Subcutaneous abdominal adipose tissue (tissue), 5 donors: ENCODE data around the gene SCOC.
"Not testable (repeated sequence)": the region's sequence is repeated elsewhere in the genome, so short reads cannot be mapped to it uniquely, and the experiment has no call there.

Source experiments
- H3K27ac ChIP-seq: one replicate; pipeline ENCODE4 v1.7.0; 2013; ENCODE audit warnings: low read depth, mild to moderate bottlenecking, inconsistent platforms, low read length, moderate library complexity
- H3K27me3 ChIP-seq, 5 donors: one replicate each; pipeline ENCODE4 v1.7.0; 2013; ENCODE audit warnings: low read length in 5 of 5, inconsistent platforms in 1 of 5; ENCODE audit not compliant: control insufficient read depth in 5 of 5, insufficient read depth in 4 of 5
- H3K36me3 ChIP-seq, 5 donors: one replicate each; pipeline ENCODE4 v1.7.0; 2013; ENCODE audit warnings: low read length in 5 of 5; ENCODE audit not compliant: control insufficient read depth in 5 of 5, insufficient read depth in 5 of 5
- H3K4me1 ChIP-seq, 5 donors: one replicate each; pipeline ENCODE4 v1.7.0; 2013; ENCODE audit warnings: low read length in 5 of 5, mild to moderate bottlenecking in 3 of 5, moderate library complexity in 1 of 5; ENCODE audit not compliant: control insufficient read depth in 5 of 5, insufficient read depth in 5 of 5
- H3K4me3 ChIP-seq, 5 donors: one replicate each; pipeline ENCODE4 v1.7.0; 2013; ENCODE audit warnings: low read length in 5 of 5, low read depth in 1 of 5
- H3K9ac ChIP-seq, 5 donors: one replicate each; pipeline ENCODE4 v1.7.0; 2013; ENCODE audit warnings: low read length in 5 of 5, mild to moderate bottlenecking in 4 of 5, moderate library complexity in 3 of 5
- H3K9me3 ChIP-seq, 5 donors: one replicate each; pipeline ENCODE4 v1.7.0; 2013; ENCODE audit warnings: low read length in 5 of 5; ENCODE audit not compliant: control insufficient read depth in 5 of 5
- donor health status: healthy.
- donor health status: healthy.
- donor health status: healthy.
- donor health status: healthy.
- donor health status: healthy.

The SCOC gene

DNA sequence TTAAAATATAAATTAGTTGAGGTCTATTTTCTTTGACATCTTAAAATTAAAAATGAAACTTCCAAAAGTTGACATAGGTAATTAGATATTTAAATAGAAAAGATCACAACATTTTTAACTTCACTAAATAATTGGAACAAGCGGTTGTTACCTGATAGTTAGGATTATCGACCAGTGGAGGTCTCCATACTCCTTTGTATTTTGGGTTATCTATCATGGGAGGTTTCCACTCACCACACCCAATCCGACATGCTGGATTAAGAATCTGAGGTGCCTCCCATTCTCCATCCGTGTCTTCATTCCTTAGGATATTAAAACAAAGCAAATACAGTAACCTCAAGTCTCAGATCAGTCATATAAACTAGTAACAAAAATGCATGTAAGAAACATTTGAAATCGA, 22.2 kb downstream of the SCOC start:
- Histone ChIP-seq H3K36me3 (no peaks in the 10 kb centered on the region), H3K4me3 (no peak overlapping the region), H3K4me1 (no peaks in the 10 kb centered on the region), H3K9me3 (no peaks in the 10 kb centered on the region), H3K27ac (no peak overlapping the region), H3K9ac (no peak overlapping the region), H3K27me3 (peaks cover 0 to 2% (median 0%) of the 10 kb centered on the region in 5 donors)

DNA sequence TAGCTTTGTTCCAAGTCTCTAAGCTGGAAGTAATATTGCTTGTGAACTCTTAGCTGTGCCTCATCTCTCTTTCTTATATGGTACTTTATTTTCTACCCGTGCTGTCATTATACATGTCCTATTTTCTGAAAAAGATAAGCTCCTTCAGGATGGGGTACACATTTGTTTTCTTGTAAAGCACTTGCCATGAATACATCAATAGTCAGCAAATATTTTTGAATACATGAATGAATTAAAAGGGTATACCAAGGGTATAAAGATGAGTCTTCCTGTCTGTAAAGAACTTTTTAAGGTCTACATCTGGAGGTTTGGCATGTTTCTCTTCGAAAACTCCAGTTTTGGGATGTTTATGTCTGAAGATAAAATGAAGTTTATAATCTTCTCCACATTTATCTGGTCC, 26.7 kb downstream of the SCOC start:
- Histone ChIP-seq H3K4me3 (no peak overlapping the region), H3K9me3 (no peaks in the 10 kb centered on the region), H3K27ac (no peak overlapping the region), H3K4me1 (no peaks in the 10 kb centered on the region), H3K9ac (no peak overlapping the region), H3K36me3 (no peaks in the 10 kb centered on the region), H3K27me3 (peaks cover 0 to 2% (median 0%) of the 10 kb centered on the region in 5 donors)

DNA sequence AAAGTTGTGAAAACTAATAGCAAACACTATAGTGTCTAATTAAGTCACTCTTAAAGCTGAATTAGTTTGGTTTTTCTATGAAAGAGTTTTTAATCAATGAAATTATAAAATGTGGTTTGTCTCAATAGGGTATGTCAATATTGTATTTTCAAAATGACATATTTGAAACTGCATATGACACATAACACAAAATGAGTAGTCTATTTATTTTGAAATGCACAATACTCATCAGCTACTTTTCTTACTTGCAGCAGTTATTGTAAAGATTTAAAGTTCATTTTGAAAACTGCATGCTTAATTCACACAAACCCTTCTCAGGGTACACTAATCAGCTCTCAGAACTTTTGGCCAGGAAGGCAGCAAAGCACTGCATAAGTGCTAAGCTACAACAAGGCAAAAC, 32.8 kb downstream of the SCOC start:
- Histone ChIP-seq H3K9me3 (no peaks in the 10 kb centered on the region), H3K27me3 (no peaks in the 10 kb centered on the region), H3K4me3 (no peak overlapping the region), H3K9ac (no peak overlapping the region), H3K36me3 (no peaks in the 10 kb centered on the region), H3K27ac (no peak overlapping the region), H3K4me1 (no peaks in the 10 kb centered on the region)

DNA sequence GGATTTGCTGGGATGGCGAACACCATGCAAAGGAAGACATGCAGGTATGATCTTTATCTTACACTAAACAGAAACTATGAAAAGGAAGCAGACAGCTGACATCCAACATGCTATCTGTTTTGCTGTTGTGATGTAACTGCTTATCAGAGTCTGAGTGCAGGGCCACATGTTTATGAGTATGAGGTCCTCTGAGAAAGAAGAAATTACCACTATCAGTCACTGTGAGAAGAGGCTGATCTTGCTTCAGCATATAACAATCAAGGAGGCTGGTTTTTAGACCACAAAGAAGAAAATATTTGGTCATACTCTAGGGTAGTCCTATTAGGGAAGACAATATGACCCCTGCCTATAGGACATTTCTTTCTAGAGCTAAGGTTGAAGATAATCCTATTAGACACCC, 35.5 kb downstream of the SCOC start:
- no peaks in the 10 kb centered on the region for H3K27me3 ChIP-seq
- no peaks in the 10 kb centered on the region for H3K9me3 ChIP-seq
- no peak overlapping the region for H3K4me3 ChIP-seq
- H3K9ac ChIP-seq, result no peak overlapping the region
- H3K27ac ChIP-seq, result no peak overlapping the region
- H3K4me1 ChIP-seq, result no peaks in the 10 kb centered on the region
- no peaks in the 10 kb centered on the region for H3K36me3 ChIP-seq

DNA sequence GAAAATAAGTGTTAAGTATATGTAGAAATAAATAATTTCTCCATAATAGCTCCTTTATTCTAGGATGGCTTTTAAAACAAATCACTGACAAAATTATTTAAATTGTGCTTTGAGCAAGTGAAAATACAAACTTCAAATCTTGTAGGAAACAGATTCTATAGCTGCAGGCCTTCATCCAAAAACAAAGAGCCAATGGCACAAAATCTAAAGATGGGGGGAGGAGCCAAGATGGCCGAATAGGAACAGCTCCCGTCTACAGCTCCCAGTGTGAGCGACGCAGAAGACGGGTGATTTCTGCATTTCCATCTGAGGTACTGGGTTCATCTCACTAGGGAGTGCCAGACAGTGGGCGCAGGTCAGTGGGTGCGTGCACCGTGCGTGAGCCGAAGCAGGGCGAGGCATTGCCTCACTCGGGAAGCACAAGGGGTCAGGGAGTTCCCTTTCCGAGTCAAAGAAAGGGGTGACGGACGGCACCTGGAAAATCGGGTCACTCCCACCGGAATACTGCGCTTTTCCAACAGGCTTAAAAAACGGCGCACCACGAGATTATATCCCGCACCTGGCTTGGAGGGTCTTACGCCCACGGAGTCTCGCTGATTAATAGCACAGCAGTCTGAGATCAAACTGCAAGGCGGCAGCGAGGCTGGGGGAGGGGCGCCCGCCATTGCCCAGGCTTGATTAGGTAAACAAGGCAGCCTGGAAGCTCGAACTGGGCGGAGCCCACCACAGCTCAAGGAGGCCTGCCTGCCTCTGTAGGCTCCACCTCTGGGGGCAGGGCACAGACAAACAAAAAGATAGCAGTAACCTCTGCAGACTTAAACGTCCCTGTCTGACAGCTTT, 39.9 kb downstream of the SCOC start:
- H3K9ac ChIP-seq, H3K4me1 ChIP-seq, H3K36me3 ChIP-seq, H3K4me3 ChIP-seq, H3K27me3 ChIP-seq, H3K27ac ChIP-seq, H3K9me3 ChIP-seq: not testable (repeated sequence)

DNA sequence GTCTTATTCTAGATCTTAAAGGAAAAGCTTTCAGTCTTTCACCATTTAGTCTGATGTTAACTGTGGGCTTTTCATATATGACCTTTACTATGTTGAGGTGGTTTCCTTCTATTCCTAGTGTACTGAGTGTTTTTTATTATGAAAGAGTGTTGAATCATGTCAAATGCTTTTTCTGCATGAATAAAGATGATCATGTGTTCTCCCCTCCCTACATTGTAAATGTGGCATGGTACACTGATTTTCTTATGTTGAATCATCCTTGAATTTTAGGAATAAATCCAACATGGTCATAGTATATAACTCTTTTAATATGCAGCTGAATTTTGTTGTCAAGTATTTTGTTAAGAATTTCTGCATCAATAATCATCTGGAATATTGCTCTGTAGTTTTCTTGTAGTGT, 49.7 kb downstream of the SCOC start:
- no peak overlapping the region for H3K27ac ChIP-seq
- H3K36me3 ChIP-seq, result no peaks in the 10 kb centered on the region
- no peak overlapping the region for H3K4me3 ChIP-seq
- H3K9ac ChIP-seq, result no peak overlapping the region
- peaks cover 0 to 10% (median 8%) of the 10 kb centered on the region in 5 donors for H3K27me3 ChIP-seq
- peaks cover 0 to 2% (median 0%) of the 10 kb centered on the region in 5 donors for H3K9me3 ChIP-seq
- peaks cover 0 to 16% (median 16%) of the 10 kb centered on the region in 5 donors for H3K4me1 ChIP-seq

DNA sequence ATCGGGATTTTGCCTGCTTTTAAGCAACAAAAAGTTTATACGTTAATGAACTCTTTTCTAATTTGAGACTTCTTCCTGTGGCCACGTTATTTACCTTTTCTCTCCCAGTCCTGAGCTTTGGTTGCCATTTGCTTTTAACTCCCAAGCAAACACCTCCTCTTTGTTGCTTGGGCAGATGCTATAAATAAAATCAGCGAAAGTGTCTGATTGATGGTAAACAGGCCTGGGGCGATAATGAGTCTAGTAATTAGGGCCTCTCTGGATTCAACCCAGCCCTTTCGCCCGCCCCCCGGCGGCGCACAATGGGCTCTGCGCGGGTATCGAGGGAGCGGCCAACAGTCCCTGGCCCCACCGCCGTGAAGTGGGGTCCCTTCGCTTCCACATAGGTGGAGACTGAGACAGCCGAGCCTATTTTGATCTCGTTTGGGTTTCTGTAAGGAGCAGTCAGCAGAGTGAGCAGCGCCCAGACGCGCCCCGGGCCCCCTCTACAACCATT, 53.2 kb downstream of the SCOC start:
- Histone ChIP-seq H3K9ac (no peak overlapping the region), H3K9me3 (peaks cover 0 to 2% (median 0%) of the 10 kb centered on the region in 5 donors), H3K27ac (no peak overlapping the region), H3K4me3 (peak overlapping the region in 4 of 5 donors; percentile 79 to 92 (median 86)), H3K27me3 (peaks cover 0 to 10% (median 8%) of the 10 kb centered on the region in 5 donors), H3K4me1 (peaks cover 0 to 16% (median 16%) of the 10 kb centered on the region in 5 donors), H3K36me3 (no peaks in the 10 kb centered on the region)

DNA sequence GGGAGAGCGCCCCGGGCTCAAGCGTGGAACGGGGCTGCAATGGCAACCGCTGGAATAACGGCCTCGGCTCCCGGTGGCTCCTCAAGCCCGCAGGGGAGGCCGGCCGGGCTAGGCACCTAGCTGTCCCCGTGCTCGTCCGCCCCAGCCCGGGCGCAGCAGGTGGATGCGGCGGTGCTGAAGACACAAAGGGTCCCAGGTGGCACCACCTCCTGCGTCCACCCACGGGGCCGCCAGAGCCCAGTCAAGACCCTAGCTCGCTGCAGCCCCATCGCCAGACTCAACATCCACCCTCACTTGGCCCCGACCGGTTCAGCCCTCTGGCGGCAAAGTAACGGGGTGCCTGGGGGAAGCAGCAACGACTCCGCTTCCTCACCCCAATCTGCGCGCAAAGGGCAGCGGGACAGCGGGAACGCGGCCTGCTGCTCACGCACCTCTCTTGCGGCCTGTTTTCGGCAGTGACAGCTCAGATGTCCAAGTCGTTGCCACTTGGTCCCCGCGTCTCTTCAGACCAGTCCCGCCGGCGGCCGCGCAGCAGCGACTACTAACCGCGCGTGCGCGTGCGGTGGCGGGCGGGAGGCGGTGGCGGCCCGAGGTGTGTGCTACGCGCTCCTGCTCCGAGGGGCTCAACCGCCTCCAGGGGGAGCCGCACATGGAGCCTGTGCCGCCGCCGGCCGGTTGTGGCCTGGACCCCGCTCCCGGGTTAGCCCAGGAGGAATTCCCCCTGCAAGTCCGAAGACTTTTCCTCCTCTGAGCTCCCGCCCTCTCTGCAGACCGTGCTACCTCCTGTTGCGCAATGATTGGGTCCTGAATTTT, 53.9 kb downstream of the SCOC start, which contains the start of gene CLGN:
Gene CLGN, minus strand, starts transcription at position 543 of the 813 bp plus-strand sequence. CDS start 14,570 bp downstream, outside the sequence.
- H3K9ac ChIP-seq, result peak within 1 kb of the TSS in 3 of 5 donors; percentile 7 to 70 (median 54)
- no peak within 1 kb of the TSS for H3K27ac ChIP-seq
- no peaks in the 10 kb centered on the region for H3K9me3 ChIP-seq
- H3K27me3 ChIP-seq, result peaks cover 0 to 10% (median 8%) of the 10 kb centered on the region in 5 donors
- H3K36me3 ChIP-seq, result no peaks in the 10 kb centered on the region
- peak within 1 kb of the TSS; percentile 59 to 92 (median 82) for H3K4me3 ChIP-seq
- peaks cover 0 to 16% (median 16%) of the 10 kb centered on the region in 5 donors for H3K4me1 ChIP-seq

DNA sequence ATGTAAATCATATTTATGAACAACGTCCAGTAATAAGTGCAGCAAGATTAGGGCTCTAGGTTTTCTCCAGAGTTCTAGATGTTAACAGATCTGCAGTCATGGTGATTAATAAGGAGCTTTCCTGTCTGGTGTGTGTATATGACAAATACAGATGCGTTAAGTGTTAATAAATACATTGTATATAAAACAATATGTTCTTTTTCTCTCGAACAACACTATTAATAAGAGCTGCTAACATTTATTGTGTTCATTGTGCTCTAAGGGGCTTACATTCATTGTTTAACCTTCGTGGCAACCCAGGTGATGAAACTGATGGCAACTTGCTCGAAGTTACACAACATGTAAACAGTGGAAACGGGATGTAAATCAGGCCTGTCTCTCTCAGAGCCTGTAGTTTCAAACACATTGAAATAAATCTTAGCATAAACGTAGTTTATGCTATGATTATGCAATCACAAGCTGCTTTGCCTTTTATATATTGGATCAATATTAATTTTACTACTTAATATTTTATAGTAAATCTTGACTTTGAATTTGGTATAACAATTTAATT, 54.5 kb downstream of the SCOC start:
- Histone ChIP-seq H3K36me3 (no peaks in the 10 kb centered on the region), H3K9me3 (no peaks in the 10 kb centered on the region), H3K4me3 (peak overlapping the region; percentile 59 to 92 (median 82)), H3K4me1 (peaks cover 0 to 16% (median 16%) of the 10 kb centered on the region in 5 donors), H3K27me3 (peaks cover 0 to 10% (median 8%) of the 10 kb centered on the region in 5 donors), H3K27ac (no peak overlapping the region), H3K9ac (peak overlapping the region in 1 of 5 donors; percentile 70)
